Neural progenitor cell (in vitro differentiated cells): ENCODE measurements around the gene LRRC75A. TPM values are rescaled to one million over a fixed set of nuclear protein-coding genes. Genes with fewer than 3 reads are reported as not detected.

ENCODE experiments used
- DNase-seq: peaks from one replicate; pipeline ENCODE4 v3.0.0-alpha.2; 2016; ENCODE audit warnings: low spot score
- H2AFZ ChIP-seq: fragments of 200-600 bp; sonication (generic); replicated peaks from 2 replicates; pipeline ENCODE4 v1.6.1; 2016; ENCODE audit warnings: antibody characterized with exemption
- H3F3A ChIP-seq: fragments of 200-600 bp; sonication (generic); 2 replicates; pipeline ENCODE4 v1.6.1; 2016; ENCODE audit warnings: antibody characterized with exemption, low read depth
- H3K27ac ChIP-seq: fragments of 200-600 bp; sonication (generic); 2 replicates; pipeline ENCODE4 v1.5.1; 2016; ENCODE audit warnings: mild to moderate bottlenecking
- H3K27me3 ChIP-seq: fragments of 200-600 bp; sonication (generic); 2 replicates; pipeline ENCODE4 v1.6.1; 2016; ENCODE audit warnings: mild to moderate bottlenecking, moderate library complexity
- H3K36me3 ChIP-seq: fragments of 200-600 bp; sonication (generic); 2 replicates; pipeline ENCODE4 v1.5.1; 2016
- H3K4me1 ChIP-seq: fragments of 200-600 bp; sonication (generic); 2 replicates; pipeline ENCODE4 v1.6.1; 2016; ENCODE audit warnings: mixed run types
- H3K4me2 ChIP-seq: fragments of 200-600 bp; sonication (generic); 2 replicates; pipeline ENCODE4 v1.6.1; 2016
- H3K4me3 ChIP-seq: fragments of 200-600 bp; sonication (generic); 2 replicates; pipeline ENCODE4 v1.5.1; 2016
- H3K79me2 ChIP-seq: fragments of 200-600 bp; sonication (generic); 2 replicates; pipeline ENCODE4 v1.6.1; 2016; ENCODE audit warnings: low read depth
- H3K9ac ChIP-seq: fragments of 200-600 bp; sonication (generic); 2 replicates; pipeline ENCODE4 v1.6.1; 2016
- H3K9me3 ChIP-seq: fragments of 200-600 bp; sonication (generic); 2 replicates; pipeline ENCODE4 v1.5.1; 2016; ENCODE audit warnings: low read depth
- H4K20me1 ChIP-seq: fragments of 200-600 bp; sonication (generic); 2 replicates; pipeline ENCODE4 v1.6.1; 2016; ENCODE audit warnings: low read depth
- H3K27ac Mint-ChIP-seq: 3 replicates; pipeline ENCODE4 v1.8.0; 2021; ENCODE audit warnings: mixed read lengths
- H3K27me3 Mint-ChIP-seq: 2 replicates; pipeline ENCODE4 v1.8.0; 2022; ENCODE audit warnings: low read depth, mild to moderate bottlenecking, inconsistent platforms, moderate library complexity, mixed read lengths; ENCODE audit not compliant: insufficient read depth
- H3K36me3 Mint-ChIP-seq: 3 replicates; pipeline ENCODE4 v1.8.0; 2021; ENCODE audit warnings: mixed read lengths
- H3K4me1 Mint-ChIP-seq: 3 replicates; pipeline ENCODE4 v1.8.0; 2021; ENCODE audit warnings: mixed read lengths
- H3K4me3 Mint-ChIP-seq: 3 replicates; pipeline ENCODE4 v1.8.0; 2021; ENCODE audit warnings: mild to moderate bottlenecking, moderate library complexity, mixed read lengths
- H3K9me3 Mint-ChIP-seq: 3 replicates; pipeline ENCODE4 v1.8.0; 2020; ENCODE audit warnings: mixed read lengths
- EZH2 ChIP-seq: fragments of 200-600 bp; sonication (generic); IDR thresholded peaks from 2 replicates; pipeline ENCODE4 v1.6.1; 2017; ENCODE audit warnings: antibody characterized with exemption, mild to moderate bottlenecking, moderate library complexity
- EZH2phosphoT487 ChIP-seq: fragments of 200-600 bp; sonication (generic); IDR thresholded peaks from 2 replicates; pipeline ENCODE4 v1.6.1; 2017; ENCODE audit warnings: antibody characterized with exemption
- total RNA-seq: library from RNA; depleted of rRNA; stranded (reverse); fragments of >200 nt; gene quantifications from 2 replicates; pipeline ENCODE4 v1.2.3, GENCODE V29; 2015; ENCODE audit warnings: low replicate concordance
- TF ChIP-seq, protein P1 (sequence below): fragments of 200-600 bp; sonication (generic); IDR thresholded peaks from 2 replicates; pipeline ENCODE4 v1.5.1; 2017; ENCODE audit warnings: antibody characterized with exemption, mild to moderate bottlenecking

The LRRC75A gene
- total RNA-seq, 1 donor from 2014 or later = 4.0 TPM

GRCh38 chr17:16434662-16435061 is 57.3 kb downstream of the LRRC75A start:
- H3K4me3 ChIP-seq = no peak overlapping the region
- DNase-seq = no peak
- peaks cover 9% of the 10 kb centered on the region for H3K79me2 ChIP-seq
- H3K4me1 ChIP-seq = peaks cover 4% of the 10 kb centered on the region
- H3K27me3 Mint-ChIP-seq = peaks cover 5% of the 10 kb centered on the region
- peak overlapping the region; percentile 8 for H2AFZ ChIP-seq
- peaks cover 3% of the 10 kb centered on the region for H3K36me3 Mint-ChIP-seq
- H3K27me3 ChIP-seq = no peaks in the 10 kb centered on the region
- H3K27ac ChIP-seq = no peak overlapping the region
- peaks cover 9% of the 10 kb centered on the region for H3F3A ChIP-seq
- no peak overlapping the region for H3K4me2 ChIP-seq
- H3K4me1 Mint-ChIP-seq = peaks cover 21% of the 10 kb centered on the region
- TF ChIP-seq EZH2 (no peak), EZH2phosphoT487 (no peak)
- TF ChIP-seq, protein P1, sequence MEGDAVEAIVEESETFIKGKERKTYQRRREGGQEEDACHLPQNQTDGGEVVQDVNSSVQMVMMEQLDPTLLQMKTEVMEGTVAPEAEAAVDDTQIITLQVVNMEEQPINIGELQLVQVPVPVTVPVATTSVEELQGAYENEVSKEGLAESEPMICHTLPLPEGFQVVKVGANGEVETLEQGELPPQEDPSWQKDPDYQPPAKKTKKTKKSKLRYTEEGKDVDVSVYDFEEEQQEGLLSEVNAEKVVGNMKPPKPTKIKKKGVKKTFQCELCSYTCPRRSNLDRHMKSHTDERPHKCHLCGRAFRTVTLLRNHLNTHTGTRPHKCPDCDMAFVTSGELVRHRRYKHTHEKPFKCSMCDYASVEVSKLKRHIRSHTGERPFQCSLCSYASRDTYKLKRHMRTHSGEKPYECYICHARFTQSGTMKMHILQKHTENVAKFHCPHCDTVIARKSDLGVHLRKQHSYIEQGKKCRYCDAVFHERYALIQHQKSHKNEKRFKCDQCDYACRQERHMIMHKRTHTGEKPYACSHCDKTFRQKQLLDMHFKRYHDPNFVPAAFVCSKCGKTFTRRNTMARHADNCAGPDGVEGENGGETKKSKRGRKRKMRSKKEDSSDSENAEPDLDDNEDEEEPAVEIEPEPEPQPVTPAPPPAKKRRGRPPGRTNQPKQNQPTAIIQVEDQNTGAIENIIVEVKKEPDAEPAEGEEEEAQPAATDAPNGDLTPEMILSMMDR = no peak
- no peaks in the 10 kb centered on the region for H3K36me3 ChIP-seq
- no peak overlapping the region for H3K9ac ChIP-seq
- H4K20me1 ChIP-seq = peaks cover 6% of the 10 kb centered on the region
- no peak overlapping the region for H3K4me3 Mint-ChIP-seq
- peak overlapping the region; percentile 81 for H3K27ac Mint-ChIP-seq
- no peaks in the 10 kb centered on the region for H3K9me3 Mint-ChIP-seq
- no peaks in the 10 kb centered on the region for H3K9me3 ChIP-seq

GRCh38 chr17:16433514-16433913 is 58.5 kb downstream of the LRRC75A start:
- Histone ChIP-seq H3K27ac (no peak overlapping the region), H3K79me2 (no peaks in the 10 kb centered on the region), H3F3A (peaks cover 4% of the 10 kb centered on the region), H3K4me2 (no peak overlapping the region), H3K36me3 (no peaks in the 10 kb centered on the region), H3K4me1 (peaks cover 4% of the 10 kb centered on the region), H3K4me3 (no peak overlapping the region), H3K27me3 (no peaks in the 10 kb centered on the region), H4K20me1 (no peaks in the 10 kb centered on the region), H3K9me3 (no peaks in the 10 kb centered on the region), H3K9ac (no peak overlapping the region), H2AFZ (no peak overlapping the region)
- H3K27me3 Mint-ChIP-seq = peaks cover under 1% of the 10 kb centered on the region
- no peaks in the 10 kb centered on the region for H3K36me3 Mint-ChIP-seq
- DNase-seq = no peak
- H3K4me1 Mint-ChIP-seq = peaks cover 16% of the 10 kb centered on the region
- no peak overlapping the region for H3K4me3 Mint-ChIP-seq
- no peaks in the 10 kb centered on the region for H3K9me3 Mint-ChIP-seq
- TF ChIP-seq, protein P1 = no peak
- TF ChIP-seq EZH2 (no peak), EZH2phosphoT487 (no peak)
- no peak overlapping the region for H3K27ac Mint-ChIP-seq

DNA sequence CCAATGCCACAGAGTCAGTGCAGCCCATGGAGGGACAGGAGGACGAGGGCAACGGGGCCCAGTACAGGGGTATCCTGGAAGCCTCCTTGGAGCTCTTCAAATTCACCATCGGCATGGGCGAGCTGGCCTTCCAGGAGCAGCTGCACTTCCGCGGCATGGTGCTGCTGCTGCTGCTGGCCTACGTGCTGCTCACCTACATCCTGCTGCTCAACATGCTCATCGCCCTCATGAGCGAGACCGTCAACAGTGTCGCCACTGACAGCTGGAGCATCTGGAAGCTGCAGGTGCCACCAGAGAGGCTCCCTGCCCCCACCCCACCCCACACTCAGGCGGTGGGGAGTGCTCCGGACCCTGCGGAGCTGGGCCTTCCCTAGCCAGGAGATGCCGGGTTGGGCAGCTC is 60.0 kb downstream of the LRRC75A start:
- Histone ChIP-seq H3K27me3 (no peaks in the 10 kb centered on the region), H3F3A (no peaks in the 10 kb centered on the region), H3K4me2 (no peak overlapping the region), H2AFZ (no peak overlapping the region), H3K9ac (no peak overlapping the region), H3K36me3 (no peaks in the 10 kb centered on the region), H3K27ac (no peak overlapping the region), H3K4me1 (no peaks in the 10 kb centered on the region), H3K79me2 (no peaks in the 10 kb centered on the region), H3K4me3 (no peak overlapping the region), H4K20me1 (no peaks in the 10 kb centered on the region), H3K9me3 (no peaks in the 10 kb centered on the region)
- TF ChIP-seq EZH2phosphoT487 = no peak
- TF ChIP-seq, protein P1 = no peak
- TF ChIP-seq EZH2 = no peak
- no peaks in the 10 kb centered on the region for H3K36me3 Mint-ChIP-seq
- H3K9me3 Mint-ChIP-seq = no peaks in the 10 kb centered on the region
- no peak for DNase-seq
- H3K4me1 Mint-ChIP-seq = peaks cover 5% of the 10 kb centered on the region
- no peak overlapping the region for H3K4me3 Mint-ChIP-seq
- no peaks in the 10 kb centered on the region for H3K27me3 Mint-ChIP-seq
- no peak overlapping the region for H3K27ac Mint-ChIP-seq
